HFF-Myc (cell line): ENCODE results near the gene CDT1.

Experiments
- DNase-seq: peaks from one replicate; pipeline ENCODE4 v3.0.0-alpha.2; 2011; ENCODE audit warnings: low read depth; ENCODE audit errors: extremely low read depth
- H3K4me3 ChIP-seq: replicated peaks from 2 replicates; pipeline ENCODE4 v1.5.1; 2011; ENCODE audit warnings: low read depth, mild to moderate bottlenecking, control low read depth, low read length
- CTCF ChIP-seq: IDR thresholded peaks from 2 replicates; pipeline ENCODE4 v1.5.1; 2012; ENCODE audit warnings: mild to moderate bottlenecking, low read depth, low read length, control low read depth; ENCODE audit errors: missing control alignments

Gene CDT1

GRCh38 chr16:88825146-88825545 lies 21.6 kb downstream of the CDT1 start:
- no peak for DNase-seq
- H3K4me3 ChIP-seq = no peak overlapping the region
- no peak for TF ChIP-seq CTCF

GRCh38 chr16:88826070-88826840 lies 22.7 kb downstream of the CDT1 start:
- no peak for TF ChIP-seq CTCF
- no peak overlapping the region for H3K4me3 ChIP-seq
- DNase-seq = no peak

GRCh38 chr16:88827727-88828126 lies 24.1 kb downstream of the CDT1 start:
- H3K4me3 ChIP-seq = no peak overlapping the region
- no peak for TF ChIP-seq CTCF
- no peak for DNase-seq

GRCh38 chr16:88828711-88829110 lies 25.1 kb downstream of the CDT1 start:
- DNase-seq = no peak
- TF ChIP-seq CTCF = no peak
- no peak overlapping the region for H3K4me3 ChIP-seq

GRCh38 chr16:88830258-88830657 lies 26.7 kb downstream of the CDT1 start:
- no peak for DNase-seq
- no peak overlapping the region for H3K4me3 ChIP-seq
- TF ChIP-seq CTCF = no peak

GRCh38 chr16:88830783-88831182 lies 27.2 kb downstream of the CDT1 start:
- DNase-seq = no peak
- TF ChIP-seq CTCF = no peak
- no peak overlapping the region for H3K4me3 ChIP-seq

- no peak overlapping the region for H3K4me3 ChIP-seq
- no peak for TF ChIP-seq CTCF
- no peak for DNase-seq
These were observed 28.2 kb downstream of the CDT1 start for GRCh38 chr16:88831838-88832237.
